ENCODE measurements around the gene TTC9B.
"Not testable (repeated sequence)": the region's sequence is repeated elsewhere in the genome, so short reads cannot be mapped to it uniquely, and the experiment has no call there.

DNA sequence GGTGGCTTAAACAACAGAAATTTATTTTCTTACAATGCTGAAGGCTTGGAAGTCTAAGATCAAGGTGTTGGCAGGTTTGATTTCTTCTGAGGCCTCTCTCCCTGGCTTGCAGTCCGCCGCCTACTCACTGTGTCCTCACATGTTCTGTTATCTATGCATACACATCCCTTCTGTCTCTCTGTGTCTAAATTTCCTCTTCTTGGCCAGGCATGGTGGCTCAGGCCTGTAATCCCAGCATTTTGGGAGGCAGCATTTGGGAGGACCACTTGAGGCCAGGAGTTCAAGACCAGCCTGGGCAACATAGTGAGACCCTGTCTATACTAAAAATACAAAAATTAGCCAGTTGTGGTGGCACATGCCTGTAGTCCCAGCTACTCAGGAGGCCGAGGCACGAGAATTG is 46.9 kb downstream of the TTC9B start:
- TF ChIP-seq, protein P1, sequence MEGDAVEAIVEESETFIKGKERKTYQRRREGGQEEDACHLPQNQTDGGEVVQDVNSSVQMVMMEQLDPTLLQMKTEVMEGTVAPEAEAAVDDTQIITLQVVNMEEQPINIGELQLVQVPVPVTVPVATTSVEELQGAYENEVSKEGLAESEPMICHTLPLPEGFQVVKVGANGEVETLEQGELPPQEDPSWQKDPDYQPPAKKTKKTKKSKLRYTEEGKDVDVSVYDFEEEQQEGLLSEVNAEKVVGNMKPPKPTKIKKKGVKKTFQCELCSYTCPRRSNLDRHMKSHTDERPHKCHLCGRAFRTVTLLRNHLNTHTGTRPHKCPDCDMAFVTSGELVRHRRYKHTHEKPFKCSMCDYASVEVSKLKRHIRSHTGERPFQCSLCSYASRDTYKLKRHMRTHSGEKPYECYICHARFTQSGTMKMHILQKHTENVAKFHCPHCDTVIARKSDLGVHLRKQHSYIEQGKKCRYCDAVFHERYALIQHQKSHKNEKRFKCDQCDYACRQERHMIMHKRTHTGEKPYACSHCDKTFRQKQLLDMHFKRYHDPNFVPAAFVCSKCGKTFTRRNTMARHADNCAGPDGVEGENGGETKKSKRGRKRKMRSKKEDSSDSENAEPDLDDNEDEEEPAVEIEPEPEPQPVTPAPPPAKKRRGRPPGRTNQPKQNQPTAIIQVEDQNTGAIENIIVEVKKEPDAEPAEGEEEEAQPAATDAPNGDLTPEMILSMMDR (conservative IDR thresholded peaks at IDR 0.05) = not testable (repeated sequence)
- TF ChIP-seq ZFX (IDR thresholded peaks at IDR 0.05) = not testable (repeated sequence)
